Right ventricle myocardium superior (tissue), 1 donor: ENCODE data around the gene TMCO6. TPM values are rescaled to one million over a fixed set of nuclear protein-coding genes. Genes with fewer than 3 reads are reported as not detected.
"Not testable (repeated sequence)": the region's sequence is repeated elsewhere in the genome, so short reads cannot be mapped to it uniquely, and the experiment has no call there.

Source experiments
- ATAC-seq: fragments of 200-7000 bp; cut with Tn5 transposase; one replicate; pipeline ENCODE4 v1.9.1; 2020; ENCODE audit warnings: mild to moderate bottlenecking; ENCODE audit not compliant: poor library complexity
- DNase-seq: peaks from one replicate; pipeline ENCODE4 v3.0.0-alpha.2; 2020
- intact Hi-C: fragments of 100-400 bp; cut with DNase I; formaldehyde crosslinking; loops from one replicate; pipeline ENCODE4 v1.11.2; 2022
- total RNA-seq: library from RNA; stranded (reverse); fragmentation: NEBNext Ultra II Directional; extraction: Animal tissue kit (Norgen Biotek cat#: 25700); gene quantifications from one replicate; pipeline ENCODE4 v1.2.1, GENCODE V29; 2021
- donor health status: DM: no; HTN: yes; CAD: no; lungs with severe emphysema.

The TMCO6 gene
- total RNA-seq, 1 donor from 2014 or later = 4.0 TPM

GRCh38 chr5:140624886-140625285, 14.4 kb upstream of the TMCO6 start:
- DNase-seq, ATAC-seq, intact Hi-C loops: not testable (repeated sequence)

DNA sequence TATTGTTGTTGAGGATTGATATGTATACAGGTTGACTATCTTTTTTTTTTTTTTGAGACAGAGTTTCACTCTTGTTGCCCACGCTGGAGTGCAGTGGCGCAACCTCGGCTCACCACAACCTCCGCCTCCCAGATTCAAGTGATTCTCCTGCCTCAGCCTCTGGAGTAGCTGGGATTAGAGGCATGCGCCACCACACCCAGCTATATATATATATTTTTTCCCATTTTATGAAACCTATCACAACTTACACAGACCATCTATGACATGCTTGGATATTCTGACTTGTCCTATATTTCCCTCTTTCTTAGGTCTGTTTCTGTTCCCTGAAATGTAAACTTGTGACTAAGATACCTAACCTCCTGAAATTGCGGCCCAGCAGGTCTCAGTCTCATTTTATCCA, 11.3 kb upstream of the TMCO6 start:
- intact Hi-C loops = no loop called here
- ATAC-seq = no peak
- DNase-seq = no peak

- intact Hi-C loops = no loop called here
- ATAC-seq (no peak), DNase-seq (no peak)
Measured at GRCh38 chr5:140628711-140629110, 10.5 kb upstream of the TMCO6 start.

- no peak for DNase-seq
- intact Hi-C loops = loop anchor here (5.0 kb wide), 1 partner anchor 58 kb away; no protein-coding TSS in a partner anchor
- ATAC-seq = no peak
Measured at GRCh38 chr5:140630292-140631035, 8.8 kb upstream of the TMCO6 start.

DNA sequence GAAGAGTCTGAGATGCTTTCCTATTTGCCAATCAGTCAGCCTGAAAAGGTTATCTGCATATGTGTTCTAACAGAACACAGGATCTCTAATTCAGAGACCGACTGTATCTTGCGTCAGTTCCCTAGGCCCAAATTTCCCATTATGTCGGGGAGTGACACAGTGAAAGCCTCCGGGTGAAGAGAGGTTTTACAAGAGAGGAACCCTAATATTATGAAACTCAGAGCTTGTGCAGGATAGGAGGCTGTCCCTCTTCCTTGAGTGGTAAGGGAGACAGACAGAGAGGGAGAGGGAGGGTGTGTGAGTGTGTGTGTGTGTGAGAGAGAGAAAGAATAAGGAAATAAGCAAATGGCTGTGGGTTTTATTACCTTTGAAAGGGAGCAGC, 8.2 kb upstream of the TMCO6 start:
- no peak for ATAC-seq
- no peak for DNase-seq
- intact Hi-C loops = loop anchor here (5.0 kb wide), 1 partner anchor 59 kb away; no protein-coding TSS in a partner anchor

DNA sequence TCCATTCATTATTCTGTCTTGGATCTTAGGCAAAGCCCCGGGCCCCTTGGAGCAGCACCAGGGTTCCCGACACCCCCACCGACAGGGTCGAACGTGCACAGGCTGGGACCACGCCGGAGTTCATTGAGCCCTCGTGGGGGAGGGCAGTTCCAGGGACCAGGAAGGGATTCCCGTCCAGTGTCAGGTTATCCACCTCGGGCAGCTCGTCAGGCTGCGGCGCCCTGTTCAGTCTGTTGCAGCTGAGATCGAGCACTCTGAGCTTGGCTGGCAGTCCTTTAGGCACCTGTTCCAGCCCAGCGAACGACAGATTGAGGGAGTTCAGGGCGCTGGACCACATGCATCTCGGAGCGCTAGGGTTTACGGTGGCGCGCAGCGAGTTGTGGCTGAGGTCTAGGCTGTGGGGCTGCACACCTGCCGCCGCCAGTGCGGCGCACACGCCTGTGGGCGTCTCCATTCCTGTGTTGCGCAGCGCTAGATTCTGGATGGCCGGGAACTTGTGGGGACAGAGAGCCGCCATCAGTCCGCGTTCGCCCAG, 7.4 kb upstream of the TMCO6 start:
- ATAC-seq (peak; percentile 55), DNase-seq (peak; percentile 42)
- intact Hi-C loops = loop anchor here (5.0 kb wide), 1 partner anchor 60 kb away; no protein-coding TSS in a partner anchor

DNA sequence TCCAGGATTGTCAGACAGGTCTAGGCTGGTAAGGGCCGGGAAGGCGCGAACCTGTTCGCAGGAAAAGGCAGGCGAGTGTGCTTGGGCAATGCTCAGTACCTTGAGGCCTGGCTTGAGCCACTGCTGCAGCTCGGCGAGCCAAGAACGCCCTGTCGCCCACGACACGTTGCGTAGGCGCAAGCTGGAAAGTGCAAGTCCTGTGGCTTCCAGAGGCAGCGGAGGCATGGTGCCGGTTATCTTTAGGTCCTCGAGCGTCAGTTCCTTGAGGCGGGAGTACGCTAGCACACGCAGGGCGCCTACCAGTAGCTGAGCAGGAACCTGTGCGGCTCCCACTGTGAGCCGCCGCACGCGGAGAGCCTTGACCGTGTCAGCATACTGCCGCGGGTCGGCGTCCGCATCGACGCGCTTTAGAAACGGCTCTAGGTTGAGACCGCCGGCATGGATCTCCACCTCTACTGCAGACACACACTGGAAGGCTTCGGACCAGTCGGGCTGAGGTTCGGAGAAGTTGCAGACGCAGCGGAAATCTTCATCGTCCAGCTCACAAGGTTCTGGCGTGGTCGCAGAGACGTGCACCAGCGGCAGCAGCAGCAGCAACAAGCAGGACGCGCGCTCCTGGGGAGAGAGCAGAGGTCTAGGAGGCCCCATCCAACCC, 6.8 kb upstream of the TMCO6 start:
- DNase-seq = peak; percentile 76
- intact Hi-C loops = loop anchor here (5.0 kb wide), 1 partner anchor 60 kb away; no protein-coding TSS in a partner anchor
- peak; percentile 69 for ATAC-seq

GRCh38 chr5:140633021-140633471, 6.2 kb upstream of the TMCO6 start, which contains the start of gene CD14:
CD14 (minus strand) TSS chr5:140633175; CDS start chr5:140633071, 104 bp downstream.
- DNase-seq (peak; percentile 75), ATAC-seq (peak; percentile 71)
- intact Hi-C loops = loop anchor here (5.0 kb wide), 1 partner anchor 61 kb away; no protein-coding TSS in a partner anchor

DNA sequence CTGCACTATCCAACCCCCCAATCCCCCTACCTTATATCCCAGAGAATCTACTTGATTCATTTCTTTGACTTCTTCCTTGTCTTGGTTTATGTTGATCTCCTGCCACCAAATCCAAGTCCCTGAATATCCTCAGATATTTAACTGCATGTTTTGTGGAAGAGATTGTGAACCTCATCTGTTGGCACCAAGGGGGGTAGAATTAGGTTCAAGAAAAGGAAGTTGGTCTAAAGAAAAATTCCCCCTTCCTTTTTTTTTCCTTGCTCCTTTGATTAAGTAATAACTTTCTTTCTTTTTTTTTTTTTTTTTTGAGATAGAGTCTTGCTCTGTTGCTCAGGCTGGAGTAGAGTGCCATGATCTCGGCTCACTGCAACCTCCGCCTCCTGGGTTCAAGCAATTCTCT, 5.8 kb upstream of the TMCO6 start:
- intact Hi-C loops = loop anchor here (5.0 kb wide), 1 partner anchor 61 kb away; no protein-coding TSS in a partner anchor
- ATAC-seq (no peak), DNase-seq (no peak)

DNA sequence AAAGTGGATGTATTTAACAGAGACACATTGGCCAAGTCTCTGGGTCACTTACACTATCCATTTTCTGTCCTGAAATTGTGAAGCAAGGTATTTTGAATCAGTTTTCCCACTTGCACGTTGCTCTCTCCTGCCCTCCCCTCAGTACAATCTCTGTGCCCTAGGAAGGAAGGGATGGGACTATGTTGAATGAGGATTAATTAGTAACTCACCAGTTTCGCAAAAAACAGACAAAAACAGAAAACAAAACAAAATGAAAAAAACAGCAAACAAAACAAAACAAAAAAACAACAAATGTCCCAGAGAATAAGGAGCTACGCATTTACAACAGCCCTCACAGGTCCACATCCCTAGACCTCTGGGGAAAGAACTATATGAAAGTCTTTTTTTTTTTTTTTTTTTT, 5.1 kb upstream of the TMCO6 start:
- DNase-seq (no peak), ATAC-seq (no peak)
- intact Hi-C loops = loop anchor here (5.0 kb wide), 1 partner anchor 62 kb away; no protein-coding TSS in a partner anchor

DNA sequence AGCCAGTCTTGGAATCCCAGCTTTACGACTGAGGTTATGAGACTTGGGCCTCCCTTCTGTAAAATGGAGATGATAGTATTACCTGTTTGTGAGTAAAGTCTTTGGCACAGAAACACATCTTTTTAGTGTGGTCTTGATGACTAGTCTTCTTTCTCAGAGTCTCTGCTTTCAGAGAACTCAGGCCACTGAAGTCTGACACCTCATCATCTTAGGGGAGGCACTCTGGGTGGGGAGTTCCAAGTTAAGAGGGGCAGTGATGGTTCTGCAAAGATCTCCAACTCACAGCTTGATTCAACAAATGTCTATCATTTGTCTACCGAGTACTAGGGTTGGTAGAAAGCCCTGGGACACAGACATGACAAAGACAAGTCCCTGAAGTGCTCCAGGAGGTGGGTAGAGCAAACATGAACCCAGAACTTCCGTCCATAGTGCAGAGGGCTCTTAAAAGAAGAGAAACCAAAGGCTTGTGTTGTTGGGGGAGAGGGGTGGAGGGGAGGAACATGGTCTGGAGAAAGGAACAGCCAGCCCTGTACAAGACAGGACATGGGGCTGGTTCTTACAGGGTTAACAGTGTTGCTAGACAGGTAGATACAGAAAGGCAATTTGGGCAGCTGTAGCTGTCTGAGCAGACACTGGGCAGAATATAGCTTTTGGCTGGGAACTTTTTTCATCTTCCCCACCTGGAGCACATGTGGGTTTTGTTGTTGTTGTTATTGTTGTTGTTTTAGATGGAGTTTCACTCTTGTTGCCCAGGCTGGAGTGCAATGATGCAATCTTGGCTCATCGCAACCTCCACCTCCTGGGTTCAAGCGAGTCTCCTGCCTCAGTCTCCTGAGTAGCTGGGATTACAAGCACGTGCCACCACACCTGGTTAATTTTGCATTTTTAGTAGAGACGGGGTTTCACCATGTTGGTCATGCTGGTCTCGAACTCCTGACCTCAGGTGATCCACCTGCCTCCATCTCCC, 3.7 kb upstream of the TMCO6 start:
- DNase-seq (no peak), ATAC-seq (no peak)
- intact Hi-C loops = no loop called here

- DNase-seq (no peak), ATAC-seq (no peak)
- intact Hi-C loops = no loop called here
Measured at GRCh38 chr5:140637371-140638100, 1.7 kb upstream of the TMCO6 start.

DNA sequence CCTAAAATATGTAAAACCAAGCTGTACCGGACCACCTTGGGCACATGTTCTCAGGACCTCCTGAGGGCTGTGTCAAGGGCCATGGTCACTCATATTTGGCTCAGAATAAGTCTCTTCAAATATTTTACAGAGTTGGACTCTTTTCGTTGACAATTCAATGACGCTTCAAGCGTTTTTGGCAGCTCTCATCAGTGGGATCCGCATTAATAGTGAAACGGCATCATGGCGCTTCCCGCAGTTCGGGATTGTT, 428 bp upstream of the TMCO6 start:
- ATAC-seq, DNase-seq, intact Hi-C loops: not testable (repeated sequence)

GRCh38 chr5:140641716-140642115, 2.5 kb downstream of the TMCO6 start:
- intact Hi-C loops = loop anchor here (10.0 kb wide), 1 partner anchor 267 kb away; no protein-coding TSS in a partner anchor
- DNase-seq (no peak), ATAC-seq (no peak)

DNA sequence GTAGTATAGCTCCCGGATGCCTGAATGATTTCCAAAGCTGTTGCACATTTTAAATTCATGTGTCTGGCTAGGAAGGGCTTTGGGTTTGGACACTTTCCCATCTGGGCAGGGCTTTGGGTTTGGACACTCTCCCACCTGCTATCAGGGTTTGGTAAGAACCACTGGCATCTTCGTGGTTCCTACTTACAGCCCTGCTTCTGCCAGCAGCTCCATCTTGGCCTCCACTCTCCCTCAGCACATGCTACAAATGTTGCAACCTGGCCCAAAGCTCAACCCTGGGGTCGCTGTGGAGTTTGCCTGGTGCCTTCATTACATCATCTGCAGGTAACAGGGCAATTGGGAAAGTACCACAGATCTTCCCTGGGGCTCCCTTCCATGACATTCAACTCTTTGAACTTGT, 3.5 kb downstream of the TMCO6 start:
- intact Hi-C loops = loop anchor here (10.0 kb wide), 1 partner anchor 268 kb away; no protein-coding TSS in a partner anchor
- no peak for ATAC-seq
- DNase-seq = no peak

DNA sequence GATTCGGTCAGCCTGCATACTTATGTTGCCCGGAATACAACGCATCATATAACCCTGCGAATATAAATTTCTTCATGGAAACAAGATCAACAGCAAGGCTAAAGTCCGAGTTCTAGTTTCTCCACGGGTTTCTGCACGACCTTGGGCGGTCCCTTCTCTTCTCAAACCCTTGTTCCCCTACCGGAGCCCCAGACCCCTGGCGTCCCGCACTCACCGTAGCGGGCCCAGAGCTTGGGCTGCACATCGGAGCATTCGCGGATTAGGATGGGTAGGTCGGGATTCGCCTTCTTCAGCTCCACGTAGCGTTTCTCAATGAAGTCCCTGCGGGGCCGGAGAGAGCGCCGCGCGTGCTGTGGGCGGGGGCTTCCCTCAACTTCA, 7.8 kb downstream of the TMCO6 start:
- ATAC-seq = no peak
- intact Hi-C loops = loop anchor here (5.0 to 10.0 kb wide), 2 partner anchors 100 to 272 kb away; partner anchors contain the start of gene EIF4EBP3
- no peak for DNase-seq

DNA sequence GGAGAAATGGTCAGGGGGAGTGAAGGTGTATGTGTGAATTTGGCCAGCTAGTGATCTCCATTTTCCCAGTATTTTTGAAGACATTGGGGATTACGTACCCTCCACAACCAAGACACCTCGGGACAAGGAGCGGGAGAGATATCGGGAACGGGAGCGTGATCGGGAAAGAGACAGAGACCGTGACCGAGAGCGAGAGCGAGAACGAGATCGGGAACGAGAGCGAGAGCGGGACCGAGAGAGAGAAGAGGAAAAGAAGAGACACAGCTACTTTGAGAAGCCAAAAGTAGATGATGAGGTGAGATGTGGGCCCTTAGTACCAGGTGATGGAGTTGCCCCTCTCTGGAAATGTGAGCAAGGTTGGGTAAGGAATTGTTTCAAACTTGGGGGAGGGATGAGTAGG, 19.6 kb downstream of the TMCO6 start:
- intact Hi-C loops = no loop called here
- ATAC-seq (no peak), DNase-seq (no peak)

DNA sequence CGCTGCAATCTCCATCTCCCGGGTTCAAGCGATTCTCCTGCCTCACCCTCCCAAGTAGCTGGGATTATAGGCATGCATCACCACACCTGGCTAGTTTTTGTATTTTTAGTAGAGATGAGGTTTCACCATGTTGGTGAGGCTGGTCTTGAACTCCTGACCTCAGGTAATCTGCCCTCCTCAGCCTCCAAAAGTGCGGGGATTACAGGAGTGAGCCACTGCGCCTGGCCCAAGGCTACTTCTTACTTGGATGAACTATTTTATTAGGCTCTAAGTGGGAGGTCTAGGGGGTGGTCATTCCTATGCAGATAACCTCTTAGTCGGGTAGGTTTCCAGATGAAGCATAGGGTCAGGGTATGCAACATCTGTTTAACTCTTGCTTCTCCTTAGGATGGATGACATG, 21.1 kb downstream of the TMCO6 start:
- intact Hi-C loops, ATAC-seq, DNase-seq: not testable (repeated sequence)
